ENCODE measurements around the gene WDR73. TPM values are rescaled to one million over a fixed set of nuclear protein-coding genes. Genes with fewer than 3 reads are reported as not detected.

The WDR73 gene
- total and polyA plus RNA-seq, 10 of the 15 experiments (the other 5 are each of a cell fraction or from before 2014, with no cell fraction given), result 4.4 to 25.6 (median 16.3) TPM

DNA sequence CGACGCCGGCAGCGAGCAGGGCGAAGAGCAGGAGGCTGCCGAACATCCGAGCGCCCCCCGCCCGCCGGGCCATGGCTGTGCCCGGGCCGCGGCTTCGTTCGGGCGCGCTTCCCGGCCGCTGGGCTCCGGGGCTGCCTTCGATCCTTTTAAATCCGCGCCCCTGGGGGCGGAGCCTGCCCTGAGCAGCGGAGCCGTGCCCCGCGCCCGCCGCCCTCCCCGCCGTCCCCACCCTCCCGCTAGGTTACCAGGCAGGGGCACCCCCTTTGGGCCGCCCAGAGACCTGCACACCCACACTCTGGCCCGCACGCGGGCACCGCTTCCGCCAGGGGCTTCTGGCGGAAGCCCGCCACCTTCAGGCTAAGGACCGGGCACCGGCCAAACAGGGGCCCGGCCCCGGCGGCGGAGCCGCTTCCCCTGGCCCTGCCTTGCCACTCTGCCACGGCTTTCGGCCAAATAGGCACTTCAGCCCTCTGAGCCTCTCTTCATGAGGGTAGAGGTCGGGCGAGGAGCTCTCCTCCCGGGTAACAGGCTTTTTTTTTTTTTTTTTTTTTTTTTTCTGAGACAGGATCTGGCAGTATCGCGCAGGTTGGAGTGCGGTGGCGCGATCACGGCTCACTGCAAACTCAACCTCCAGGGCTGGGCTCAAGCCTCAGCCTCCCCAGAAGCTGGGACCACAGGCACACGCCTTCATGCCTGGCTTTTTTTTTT lies 4.2 kb upstream of the WDR73 start, which contains the start of gene NMB (continued):
- TF ChIP-seq, protein P1, sequence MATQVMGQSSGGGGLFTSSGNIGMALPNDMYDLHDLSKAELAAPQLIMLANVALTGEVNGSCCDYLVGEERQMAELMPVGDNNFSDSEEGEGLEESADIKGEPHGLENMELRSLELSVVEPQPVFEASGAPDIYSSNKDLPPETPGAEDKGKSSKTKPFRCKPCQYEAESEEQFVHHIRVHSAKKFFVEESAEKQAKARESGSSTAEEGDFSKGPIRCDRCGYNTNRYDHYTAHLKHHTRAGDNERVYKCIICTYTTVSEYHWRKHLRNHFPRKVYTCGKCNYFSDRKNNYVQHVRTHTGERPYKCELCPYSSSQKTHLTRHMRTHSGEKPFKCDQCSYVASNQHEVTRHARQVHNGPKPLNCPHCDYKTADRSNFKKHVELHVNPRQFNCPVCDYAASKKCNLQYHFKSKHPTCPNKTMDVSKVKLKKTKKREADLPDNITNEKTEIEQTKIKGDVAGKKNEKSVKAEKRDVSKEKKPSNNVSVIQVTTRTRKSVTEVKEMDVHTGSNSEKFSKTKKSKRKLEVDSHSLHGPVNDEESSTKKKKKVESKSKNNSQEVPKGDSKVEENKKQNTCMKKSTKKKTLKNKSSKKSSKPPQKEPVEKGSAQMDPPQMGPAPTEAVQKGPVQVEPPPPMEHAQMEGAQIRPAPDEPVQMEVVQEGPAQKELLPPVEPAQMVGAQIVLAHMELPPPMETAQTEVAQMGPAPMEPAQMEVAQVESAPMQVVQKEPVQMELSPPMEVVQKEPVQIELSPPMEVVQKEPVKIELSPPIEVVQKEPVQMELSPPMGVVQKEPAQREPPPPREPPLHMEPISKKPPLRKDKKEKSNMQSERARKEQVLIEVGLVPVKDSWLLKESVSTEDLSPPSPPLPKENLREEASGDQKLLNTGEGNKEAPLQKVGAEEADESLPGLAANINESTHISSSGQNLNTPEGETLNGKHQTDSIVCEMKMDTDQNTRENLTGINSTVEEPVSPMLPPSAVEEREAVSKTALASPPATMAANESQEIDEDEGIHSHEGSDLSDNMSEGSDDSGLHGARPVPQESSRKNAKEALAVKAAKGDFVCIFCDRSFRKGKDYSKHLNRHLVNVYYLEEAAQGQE (IDR thresholded peaks at IDR 0.05; ENCODE audit: low read depth, low read length), result no peak
- TF ChIP-seq, protein P2, sequence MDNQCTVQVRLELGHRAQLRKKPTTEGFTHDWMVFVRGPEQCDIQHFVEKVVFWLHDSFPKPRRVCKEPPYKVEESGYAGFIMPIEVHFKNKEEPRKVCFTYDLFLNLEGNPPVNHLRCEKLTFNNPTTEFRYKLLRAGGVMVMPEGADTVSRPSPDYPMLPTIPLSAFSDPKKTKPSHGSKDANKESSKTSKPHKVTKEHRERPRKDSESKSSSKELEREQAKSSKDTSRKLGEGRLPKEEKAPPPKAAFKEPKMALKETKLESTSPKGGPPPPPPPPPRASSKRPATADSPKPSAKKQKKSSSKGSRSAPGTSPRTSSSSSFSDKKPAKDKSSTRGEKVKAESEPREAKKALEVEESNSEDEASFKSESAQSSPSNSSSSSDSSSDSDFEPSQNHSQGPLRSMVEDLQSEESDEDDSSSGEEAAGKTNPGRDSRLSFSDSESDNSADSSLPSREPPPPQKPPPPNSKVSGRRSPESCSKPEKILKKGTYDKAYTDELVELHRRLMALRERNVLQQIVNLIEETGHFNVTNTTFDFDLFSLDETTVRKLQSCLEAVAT (IDR thresholded peaks at IDR 0.05), result peak; percentile 34; the same call in 1 of the 2 replicates
- TF ChIP-seq E2F8 (IDR thresholded peaks at IDR 0.05; ENCODE audit: low read depth, partially characterized antibody) (no peak), CBFB (IDR thresholded peaks at IDR 0.05; ENCODE audit: low read depth) (no peak), CHD4 (IDR thresholded peaks at IDR 0.05) (no peak), YBX1 (IDR thresholded peaks at IDR 0.05) (no peak), MEF2A (IDR thresholded peaks at IDR 0.05; ENCODE audit: insufficient read depth, low read depth, low read length) (no peak), PKNOX1 (IDR thresholded peaks at IDR 0.05) (peak; percentile 24; the same call in 1 of the 2 replicates), RBBP5 (conservative IDR thresholded peaks at IDR 0.05) (no peak)
- TF ChIP-seq, protein P3, sequence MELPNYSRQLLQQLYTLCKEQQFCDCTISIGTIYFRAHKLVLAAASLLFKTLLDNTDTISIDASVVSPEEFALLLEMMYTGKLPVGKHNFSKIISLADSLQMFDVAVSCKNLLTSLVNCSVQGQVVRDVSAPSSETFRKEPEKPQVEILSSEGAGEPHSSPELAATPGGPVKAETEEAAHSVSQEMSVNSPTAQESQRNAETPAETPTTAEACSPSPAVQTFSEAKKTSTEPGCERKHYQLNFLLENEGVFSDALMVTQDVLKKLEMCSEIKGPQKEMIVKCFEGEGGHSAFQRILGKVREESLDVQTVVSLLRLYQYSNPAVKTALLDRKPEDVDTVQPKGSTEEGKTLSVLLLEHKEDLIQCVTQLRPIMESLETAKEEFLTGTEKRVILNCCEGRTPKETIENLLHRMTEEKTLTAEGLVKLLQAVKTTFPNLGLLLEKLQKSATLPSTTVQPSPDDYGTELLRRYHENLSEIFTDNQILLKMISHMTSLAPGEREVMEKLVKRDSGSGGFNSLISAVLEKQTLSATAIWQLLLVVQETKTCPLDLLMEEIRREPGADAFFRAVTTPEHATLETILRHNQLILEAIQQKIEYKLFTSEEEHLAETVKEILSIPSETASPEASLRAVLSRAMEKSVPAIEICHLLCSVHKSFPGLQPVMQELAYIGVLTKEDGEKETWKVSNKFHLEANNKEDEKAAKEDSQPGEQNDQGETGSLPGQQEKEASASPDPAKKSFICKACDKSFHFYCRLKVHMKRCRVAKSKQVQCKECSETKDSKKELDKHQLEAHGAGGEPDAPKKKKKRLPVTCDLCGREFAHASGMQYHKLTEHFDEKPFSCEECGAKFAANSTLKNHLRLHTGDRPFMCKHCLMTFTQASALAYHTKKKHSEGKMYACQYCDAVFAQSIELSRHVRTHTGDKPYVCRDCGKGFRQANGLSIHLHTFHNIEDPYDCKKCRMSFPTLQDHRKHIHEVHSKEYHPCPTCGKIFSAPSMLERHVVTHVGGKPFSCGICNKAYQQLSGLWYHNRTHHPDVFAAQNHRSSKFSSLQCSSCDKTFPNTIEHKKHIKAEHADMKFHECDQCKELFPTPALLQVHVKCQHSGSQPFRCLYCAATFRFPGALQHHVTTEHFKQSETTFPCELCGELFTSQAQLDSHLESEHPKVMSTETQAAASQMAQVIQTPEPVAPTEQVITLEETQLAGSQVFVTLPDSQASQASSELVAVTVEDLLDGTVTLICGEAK (IDR thresholded peaks at IDR 0.05; ENCODE audit: borderline replicate concordance), result no peak
- TF ChIP-seq, protein P4, sequence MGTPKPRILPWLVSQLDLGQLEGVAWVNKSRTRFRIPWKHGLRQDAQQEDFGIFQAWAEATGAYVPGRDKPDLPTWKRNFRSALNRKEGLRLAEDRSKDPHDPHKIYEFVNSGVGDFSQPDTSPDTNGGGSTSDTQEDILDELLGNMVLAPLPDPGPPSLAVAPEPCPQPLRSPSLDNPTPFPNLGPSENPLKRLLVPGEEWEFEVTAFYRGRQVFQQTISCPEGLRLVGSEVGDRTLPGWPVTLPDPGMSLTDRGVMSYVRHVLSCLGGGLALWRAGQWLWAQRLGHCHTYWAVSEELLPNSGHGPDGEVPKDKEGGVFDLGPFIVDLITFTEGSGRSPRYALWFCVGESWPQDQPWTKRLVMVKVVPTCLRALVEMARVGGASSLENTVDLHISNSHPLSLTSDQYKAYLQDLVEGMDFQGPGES (IDR thresholded peaks at IDR 0.05), result no peak
